ENCODE results near the gene DLK1. TPM values are rescaled to one million over a fixed set of nuclear protein-coding genes. Genes with fewer than 3 reads are reported as not detected.
A peak's percentile ranks its signal among the peaks of the same experiment; 100 is the strongest.

The DLK1 gene
- total and polyA plus RNA-seq, 8 donors: 0.25 to 1.7 (median 1.6) TPM; not detected in 1

- Histone ChIP-seq H3K36me3 (no peaks in the 10 kb centered on the region), H3K27ac (peak overlapping the region in 1 of 2 donors; percentile 61), H3K4me1 (no peaks in the 10 kb centered on the region), H3K9me3 (no peaks in the 10 kb centered on the region), H3K27me3 (peaks cover 0 to 44% of the 10 kb centered on the region in 2 donors), H3K4me3 (no peak overlapping the region)
- TF ChIP-seq CTCF (IDR thresholded peaks at IDR 0.05): no peak
- intact Hi-C loops (cut with DNase I): no loop called here
- peak; percentile 89 for ATAC-seq
- peak in 2 of 4 donors; percentile 66 to 85 for DNase-seq
Observed at GRCh38 chr14:100692859-100693558, 33.7 kb upstream of the DLK1 start.

GRCh38 chr14:100693877-100694578, 32.7 kb upstream of the DLK1 start:
- no peak for ATAC-seq
- TF ChIP-seq CTCF (IDR thresholded peaks at IDR 0.05): no peak
- DNase-seq: peak in 1 of 4 donors; percentile 69
- Histone ChIP-seq H3K4me3 (no peak overlapping the region), H3K27ac (no peak overlapping the region), H3K9me3 (no peaks in the 10 kb centered on the region), H3K4me1 (no peaks in the 10 kb centered on the region), H3K27me3 (peaks cover 0 to 38% of the 10 kb centered on the region in 2 donors), H3K36me3 (no peaks in the 10 kb centered on the region)
- intact Hi-C loops (cut with DNase I): no loop called here

GRCh38 chr14:100694579-100695422, 31.9 kb upstream of the DLK1 start:
- H3K9me3 ChIP-seq: no peaks in the 10 kb centered on the region
- H3K36me3 ChIP-seq: no peaks in the 10 kb centered on the region
- H3K27ac ChIP-seq: no peak overlapping the region
- H3K4me1 ChIP-seq: no peaks in the 10 kb centered on the region
- no peak for ATAC-seq
- DNase-seq: peak in 1 of 4 donors; percentile 8
- intact Hi-C loops (cut with DNase I): no loop called here
- H3K4me3 ChIP-seq: no peak overlapping the region
- TF ChIP-seq CTCF (IDR thresholded peaks at IDR 0.05): no peak
- H3K27me3 ChIP-seq: peaks cover 0 to 37% of the 10 kb centered on the region in 2 donors

GRCh38 chr14:100695423-100695738, 31.3 kb upstream of the DLK1 start:
- no peak for TF ChIP-seq CTCF (IDR thresholded peaks at IDR 0.05)
- intact Hi-C loops (cut with DNase I): no loop called here
- no peaks in the 10 kb centered on the region for H3K9me3 ChIP-seq
- H3K4me3 ChIP-seq: no peak overlapping the region
- DNase-seq: peak in 1 of 4 donors; percentile 47
- no peak overlapping the region for H3K27ac ChIP-seq
- peaks cover 0 to 37% of the 10 kb centered on the region in 2 donors for H3K27me3 ChIP-seq
- no peaks in the 10 kb centered on the region for H3K4me1 ChIP-seq
- ATAC-seq: no peak
- no peaks in the 10 kb centered on the region for H3K36me3 ChIP-seq

GRCh38 chr14:100696008-100696407, 30.7 kb upstream of the DLK1 start:
- ATAC-seq: no peak
- no peaks in the 10 kb centered on the region for H3K36me3 ChIP-seq
- H3K27ac ChIP-seq: no peak overlapping the region
- intact Hi-C loops (cut with DNase I): no loop called here
- H3K4me3 ChIP-seq: no peak overlapping the region
- H3K4me1 ChIP-seq: no peaks in the 10 kb centered on the region
- peak in 1 of 4 donors; percentile 26 for DNase-seq
- peaks cover 0 to 31% of the 10 kb centered on the region in 2 donors for H3K27me3 ChIP-seq
- TF ChIP-seq CTCF (IDR thresholded peaks at IDR 0.05): no peak
- no peaks in the 10 kb centered on the region for H3K9me3 ChIP-seq
